LHCN-M2 (cell line): ENCODE results near the gene UPK3BL2. TPM values are rescaled to one million over a fixed set of nuclear protein-coding genes. Genes with fewer than 3 reads are reported as not detected.
"Not testable (repeated sequence)": the region's sequence is repeated elsewhere in the genome, so short reads cannot be mapped to it uniquely, and the experiment has no call there.

Experiments used
- DNase-seq: peaks from one replicate; pipeline ENCODE4 v3.0.0-alpha.2; 2012; ENCODE audit warnings: low read depth
- total RNA-seq: library from RNA; depleted of rRNA; stranded (reverse); fragments of >200 nt; gene quantifications from 2 replicates; pipeline ENCODE4 v1.2.3, GENCODE V29; 2014; rRNA removed

Gene UPK3BL2
- total RNA-seq, 1 experiment from 2014 or later, result 4.3 TPM

DNA sequence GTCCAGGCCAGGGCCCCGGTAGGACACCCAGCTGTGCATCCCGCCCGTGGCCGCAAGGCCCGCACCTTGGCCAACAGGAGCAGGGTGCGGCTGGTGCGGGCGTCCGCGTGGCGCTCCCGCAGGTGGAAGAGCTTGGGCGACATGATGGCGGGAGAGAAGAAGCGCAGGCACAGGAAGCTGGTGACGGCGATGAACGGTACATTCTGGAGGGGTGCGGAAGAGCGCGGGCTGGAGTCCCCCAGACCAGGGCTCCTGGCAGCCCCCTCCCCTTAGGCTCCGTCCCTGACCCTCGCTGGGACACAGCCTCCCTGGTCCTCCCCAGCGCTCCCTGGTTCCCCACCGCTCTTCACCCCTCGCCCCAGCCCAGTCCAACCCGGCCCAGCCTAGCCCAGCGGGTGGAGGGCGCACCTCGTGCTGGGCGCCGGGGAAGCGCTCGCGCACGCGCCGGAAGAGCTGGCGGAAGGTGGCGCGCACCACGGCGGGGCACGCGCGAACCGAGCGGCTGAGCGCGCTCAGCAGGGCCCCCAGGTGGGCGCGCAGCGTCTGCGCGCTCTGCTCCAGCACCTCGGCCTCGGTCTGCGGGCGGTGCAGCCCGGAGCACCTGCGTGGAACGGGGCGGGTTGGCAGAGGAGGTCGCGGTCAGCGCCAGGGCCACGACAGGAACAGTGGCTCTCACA, 48.9 kb downstream of the UPK3BL2 start:
- DNase-seq, result not testable (repeated sequence)

DNA sequence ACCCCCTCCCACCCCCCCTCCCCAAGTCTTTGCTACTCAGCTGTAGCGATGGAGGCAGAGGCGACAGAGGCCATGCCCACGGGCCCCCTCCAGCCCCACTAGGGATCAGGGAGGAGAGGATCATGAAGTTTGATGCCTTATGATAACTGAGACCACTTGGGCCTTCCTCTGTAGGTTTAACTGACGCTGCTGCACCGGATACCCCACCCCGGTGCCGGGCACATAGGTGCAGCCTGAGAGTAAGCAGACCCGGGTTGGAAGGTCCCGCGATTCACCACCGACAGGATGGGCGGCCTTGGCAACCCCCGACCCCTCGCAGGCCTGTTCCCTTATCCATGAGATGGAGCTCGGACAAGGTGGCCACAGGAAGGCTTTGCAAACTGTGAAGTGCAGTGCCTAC, 49.5 kb downstream of the UPK3BL2 start:
- not testable (repeated sequence) for DNase-seq

DNA sequence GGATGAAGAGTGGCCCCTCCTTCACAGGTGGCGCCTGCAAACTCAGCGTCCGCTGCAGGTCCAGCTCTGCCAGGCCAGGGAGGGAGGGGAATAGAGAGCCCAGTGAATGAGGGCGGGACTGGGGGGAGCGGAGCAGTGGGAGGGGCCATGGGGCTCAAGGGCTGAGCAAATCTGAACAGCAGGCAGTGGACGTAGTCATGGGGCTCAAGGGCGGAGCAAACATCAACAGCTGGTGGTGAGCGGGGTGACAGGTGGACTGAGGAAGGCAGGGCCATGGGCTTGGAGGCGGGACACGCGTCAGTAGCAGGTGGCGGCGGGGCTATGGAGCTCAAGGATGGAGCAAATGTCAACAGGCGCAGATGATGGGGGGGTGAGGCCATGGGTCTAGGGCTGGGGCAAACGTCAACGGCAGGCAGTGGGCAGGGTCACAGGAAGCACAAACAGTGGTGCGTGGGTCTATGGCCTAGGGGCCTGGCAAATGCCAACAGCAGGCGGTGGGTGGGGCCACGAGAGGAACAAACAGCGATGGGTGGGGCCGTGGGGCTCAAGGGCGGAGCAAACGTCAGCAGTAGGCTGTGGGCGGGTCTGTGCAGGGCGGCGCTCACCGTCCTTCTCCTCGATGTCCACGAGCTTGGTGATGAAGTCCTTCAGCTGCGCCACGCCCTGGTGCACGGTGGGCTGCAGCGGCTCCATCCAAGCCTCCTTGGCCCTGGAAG, 50.1 kb downstream of the UPK3BL2 start:
- not testable (repeated sequence) for DNase-seq

DNA sequence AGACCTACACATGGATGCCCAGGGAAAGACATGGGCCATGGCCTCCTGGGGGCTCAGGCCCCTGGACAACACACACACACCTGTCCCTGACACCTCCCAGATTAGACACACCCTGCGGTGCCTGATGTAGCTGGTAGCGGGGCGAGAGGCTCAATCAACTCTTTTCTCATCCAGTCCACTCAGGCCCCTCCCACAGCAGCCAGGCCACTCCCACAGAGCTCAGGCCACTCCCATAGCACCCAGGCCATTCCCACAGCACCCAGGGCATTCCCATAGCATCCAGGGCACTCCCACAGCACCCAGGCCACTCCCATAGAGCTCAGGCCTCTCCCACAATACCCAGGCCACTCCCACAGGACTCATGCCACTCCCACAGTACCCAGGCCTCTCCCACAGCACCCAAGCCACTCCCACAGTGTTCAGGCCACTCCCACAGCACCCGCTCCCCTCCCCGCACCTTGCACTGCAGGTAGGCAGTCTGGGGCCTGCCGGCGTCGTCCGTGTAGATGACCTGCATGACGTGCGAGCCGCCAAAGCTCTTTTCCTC, 52.9 kb downstream of the UPK3BL2 start:
- DNase-seq, result not testable (repeated sequence)

Other genes starting within 250 kb of the UPK3BL2 start
- not detected in 2 replicates for gene SPDYE6, start 187.3 kb downstream of the UPK3BL2 start, total RNA-seq
- 26.1 and 32.1 TPM in 2 replicates for gene PRKRIP1, start 147.3 kb downstream of the UPK3BL2 start, total RNA-seq
- gene ORAI2, start 110.1 kb downstream of the UPK3BL2 start, total RNA-seq, result 69.7 and 86.8 TPM in 2 replicates
- 20.4 and 25.5 TPM in 2 replicates for gene ALKBH4, start 78.8 kb downstream of the UPK3BL2 start, total RNA-seq
- gene LRWD1, start 78.7 kb downstream of the UPK3BL2 start, total RNA-seq, result 58.7 and 79.6 TPM in 2 replicates
- 25.1 and 42.8 TPM in 2 replicates for gene POLR2J, start 64.8 kb downstream of the UPK3BL2 start, total RNA-seq
- 0.40 and 1.2 TPM in 2 replicates for gene RASA4B, start 25.9 kb downstream of the UPK3BL2 start, total RNA-seq
- not detected in 2 replicates for gene SPDYE2, start 7.5 kb upstream of the UPK3BL2 start, total RNA-seq
- gene POLR2J3, start 28.9 kb upstream of the UPK3BL2 start, total RNA-seq, result 18.5 and 24.8 TPM in 2 replicates
- gene RASA4, start 73.1 kb upstream of the UPK3BL2 start, total RNA-seq, result 1.0 and 4.4 TPM in 2 replicates
- 20.1 and 21.9 TPM in 2 replicates for gene UPK3BL1, start 99.1 kb upstream of the UPK3BL2 start, total RNA-seq
- gene SPDYE2B, start 106.6 kb upstream of the UPK3BL2 start, total RNA-seq, result not detected in 2 replicates
- 0.86 and 2.4 TPM in 2 replicates for gene POLR2J2, start 128.0 kb upstream of the UPK3BL2 start, total RNA-seq
- 10.8 and 13.6 TPM in 2 replicates for gene FAM185A, start 205.3 kb upstream of the UPK3BL2 start, total RNA-seq